Measurements from ENCODE around the gene PALLD.
"Not testable (repeated sequence)": the region's sequence is repeated elsewhere in the genome, so short reads cannot be mapped to it uniquely, and the experiment has no call there.

Gene PALLD

GRCh38 chr4:168696280-168696679, 199.4 kb downstream of the PALLD start:
- Histone ChIP-seq H4K20me1 (ENCODE audit: insufficient read depth, low read length) (no peaks in the 10 kb centered on the region), H3K4me1 (ENCODE audit: low read length) (no peaks in the 10 kb centered on the region), H3K36me3 (replicated peaks; ENCODE audit: insufficient read depth, low read length) (no peaks in the 10 kb centered on the region), H3K4me3 (ENCODE audit: low read length) (no peak overlapping the region), H3K4me2 (ENCODE audit: low read depth, low read length) (no peak overlapping the region), H3K9ac (ENCODE audit: low read length) (no peak overlapping the region), H3K27ac (ENCODE audit: low read length) (no peak overlapping the region), H2AFZ (ENCODE audit: low read length) (no peak overlapping the region), H3K9me3 (replicated peaks; ENCODE audit: insufficient read depth, low read length) (no peaks in the 10 kb centered on the region), H3K79me2 (ENCODE audit: low read length) (no peaks in the 10 kb centered on the region), H3F3A (ENCODE audit: insufficient read depth, low read length) (no peaks in the 10 kb centered on the region), H3K9me2 (replicated peaks; ENCODE audit: insufficient read depth, low read length) (no peaks in the 10 kb centered on the region), H3K27me3 (replicated peaks; ENCODE audit: insufficient read depth, low read length) (no peaks in the 10 kb centered on the region)
- DNase-seq: no peak
- TF ChIP-seq EZH2 (optimal IDR thresholded peaks at IDR 0.05; ENCODE audit: low read depth, low read length): no peak

GRCh38 chr4:168696826-168697225, 200.0 kb downstream of the PALLD start:
- no peak overlapping the region for H3K4me3 ChIP-seq (ENCODE audit: low read length)
- no peak for DNase-seq
- H2AFZ ChIP-seq (ENCODE audit: low read length): no peak overlapping the region
- H3K36me3 ChIP-seq (replicated peaks; ENCODE audit: insufficient read depth, low read length): no peaks in the 10 kb centered on the region
- H4K20me1 ChIP-seq (ENCODE audit: insufficient read depth, low read length): no peaks in the 10 kb centered on the region
- H3K9me3 ChIP-seq (replicated peaks; ENCODE audit: insufficient read depth, low read length): no peaks in the 10 kb centered on the region
- H3K9me2 ChIP-seq (replicated peaks; ENCODE audit: insufficient read depth, low read length): no peaks in the 10 kb centered on the region
- H3K9ac ChIP-seq (ENCODE audit: low read length): no peak overlapping the region
- H3K27me3 ChIP-seq (replicated peaks; ENCODE audit: insufficient read depth, low read length): no peaks in the 10 kb centered on the region
- no peaks in the 10 kb centered on the region for H3K79me2 ChIP-seq (ENCODE audit: low read length)
- no peak overlapping the region for H3K27ac ChIP-seq (ENCODE audit: low read length)
- no peaks in the 10 kb centered on the region for H3F3A ChIP-seq (ENCODE audit: insufficient read depth, low read length)
- no peaks in the 10 kb centered on the region for H3K4me1 ChIP-seq (ENCODE audit: low read length)
- TF ChIP-seq EZH2phosphoT487 (IDR thresholded peaks at IDR 0.05; ENCODE audit: low read length) (no peak), EZH2 (optimal IDR thresholded peaks at IDR 0.05; ENCODE audit: low read depth, low read length) (no peak)
- TF ChIP-seq, protein P1, sequence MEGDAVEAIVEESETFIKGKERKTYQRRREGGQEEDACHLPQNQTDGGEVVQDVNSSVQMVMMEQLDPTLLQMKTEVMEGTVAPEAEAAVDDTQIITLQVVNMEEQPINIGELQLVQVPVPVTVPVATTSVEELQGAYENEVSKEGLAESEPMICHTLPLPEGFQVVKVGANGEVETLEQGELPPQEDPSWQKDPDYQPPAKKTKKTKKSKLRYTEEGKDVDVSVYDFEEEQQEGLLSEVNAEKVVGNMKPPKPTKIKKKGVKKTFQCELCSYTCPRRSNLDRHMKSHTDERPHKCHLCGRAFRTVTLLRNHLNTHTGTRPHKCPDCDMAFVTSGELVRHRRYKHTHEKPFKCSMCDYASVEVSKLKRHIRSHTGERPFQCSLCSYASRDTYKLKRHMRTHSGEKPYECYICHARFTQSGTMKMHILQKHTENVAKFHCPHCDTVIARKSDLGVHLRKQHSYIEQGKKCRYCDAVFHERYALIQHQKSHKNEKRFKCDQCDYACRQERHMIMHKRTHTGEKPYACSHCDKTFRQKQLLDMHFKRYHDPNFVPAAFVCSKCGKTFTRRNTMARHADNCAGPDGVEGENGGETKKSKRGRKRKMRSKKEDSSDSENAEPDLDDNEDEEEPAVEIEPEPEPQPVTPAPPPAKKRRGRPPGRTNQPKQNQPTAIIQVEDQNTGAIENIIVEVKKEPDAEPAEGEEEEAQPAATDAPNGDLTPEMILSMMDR (IDR thresholded peaks at IDR 0.05; ENCODE audit: low read length): no peak
- H3K4me2 ChIP-seq (ENCODE audit: low read depth, low read length): no peak overlapping the region

- Histone ChIP-seq H4K20me1 (ENCODE audit: insufficient read depth, low read length) (no peaks in the 10 kb centered on the region), H3K9ac (ENCODE audit: low read length) (no peak overlapping the region), H3K27ac (ENCODE audit: low read length) (no peak overlapping the region), H3K9me3 (replicated peaks; ENCODE audit: insufficient read depth, low read length) (no peaks in the 10 kb centered on the region), H3K79me2 (ENCODE audit: low read length) (no peaks in the 10 kb centered on the region), H3K27me3 (replicated peaks; ENCODE audit: insufficient read depth, low read length) (no peaks in the 10 kb centered on the region), H3K4me3 (ENCODE audit: low read length) (no peak overlapping the region), H3K4me1 (ENCODE audit: low read length) (no peaks in the 10 kb centered on the region), H3K4me2 (ENCODE audit: low read depth, low read length) (no peak overlapping the region), H3K36me3 (replicated peaks; ENCODE audit: insufficient read depth, low read length) (no peaks in the 10 kb centered on the region), H3K9me2 (replicated peaks; ENCODE audit: insufficient read depth, low read length) (no peaks in the 10 kb centered on the region), H3F3A (ENCODE audit: insufficient read depth, low read length) (no peaks in the 10 kb centered on the region), H2AFZ (ENCODE audit: low read length) (no peak overlapping the region)
- TF ChIP-seq EZH2phosphoT487 (IDR thresholded peaks at IDR 0.05; ENCODE audit: low read length) (no peak), EZH2 (optimal IDR thresholded peaks at IDR 0.05; ENCODE audit: low read depth, low read length) (no peak)
- TF ChIP-seq, protein P1 (IDR thresholded peaks at IDR 0.05; ENCODE audit: low read length): no peak
- DNase-seq: no peak
Measured at GRCh38 chr4:168699224-168699878, 202.5 kb downstream of the PALLD start.

DNA sequence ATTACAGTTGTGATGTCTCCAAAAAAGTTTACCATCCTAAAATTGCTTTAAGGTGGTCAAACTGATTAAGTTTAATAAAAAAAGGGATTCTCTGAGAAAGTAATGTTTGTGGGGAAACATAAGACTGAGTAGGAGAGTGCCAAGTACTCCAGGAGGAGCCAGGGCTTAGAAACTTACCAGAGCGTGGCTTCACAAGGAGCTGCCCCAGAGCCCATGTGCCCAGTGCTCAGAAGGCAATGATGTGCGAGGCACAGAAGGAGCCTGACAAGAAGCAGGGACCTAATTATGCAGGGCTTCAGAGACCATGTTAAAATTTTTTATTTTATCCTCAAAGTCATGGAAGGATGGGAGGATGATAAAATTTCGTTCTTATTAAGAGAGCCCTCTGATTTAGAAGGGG, 204.2 kb downstream of the PALLD start:
- Histone ChIP-seq H3K79me2 (ENCODE audit: low read length) (no peaks in the 10 kb centered on the region), H3K4me2 (ENCODE audit: low read depth, low read length) (no peak overlapping the region), H3K27ac (ENCODE audit: low read length) (no peak overlapping the region), H2AFZ (ENCODE audit: low read length) (no peak overlapping the region), H3F3A (ENCODE audit: insufficient read depth, low read length) (no peaks in the 10 kb centered on the region), H3K9ac (ENCODE audit: low read length) (no peak overlapping the region), H3K4me1 (ENCODE audit: low read length) (no peaks in the 10 kb centered on the region), H3K36me3 (replicated peaks; ENCODE audit: insufficient read depth, low read length) (no peaks in the 10 kb centered on the region), H3K27me3 (replicated peaks; ENCODE audit: insufficient read depth, low read length) (no peaks in the 10 kb centered on the region), H3K4me3 (ENCODE audit: low read length) (no peak overlapping the region), H3K9me3 (replicated peaks; ENCODE audit: insufficient read depth, low read length) (no peaks in the 10 kb centered on the region), H3K9me2 (replicated peaks; ENCODE audit: insufficient read depth, low read length) (no peaks in the 10 kb centered on the region), H4K20me1 (ENCODE audit: insufficient read depth, low read length) (no peaks in the 10 kb centered on the region)
- DNase-seq: no peak
- TF ChIP-seq EZH2 (optimal IDR thresholded peaks at IDR 0.05; ENCODE audit: low read depth, low read length) (no peak), EZH2phosphoT487 (IDR thresholded peaks at IDR 0.05; ENCODE audit: low read length) (no peak)
- TF ChIP-seq, protein P1 (IDR thresholded peaks at IDR 0.05; ENCODE audit: low read length): no peak

- H3K4me1 ChIP-seq (ENCODE audit: low read length); H2AFZ ChIP-seq (ENCODE audit: low read length); H3K79me2 ChIP-seq (ENCODE audit: low read length); H3K4me2 ChIP-seq (ENCODE audit: low read depth, low read length); H3K27ac ChIP-seq (ENCODE audit: low read length); H3K9me2 ChIP-seq (replicated peaks; ENCODE audit: insufficient read depth, low read length); DNase-seq; H3K9ac ChIP-seq (ENCODE audit: low read length); H3K4me3 ChIP-seq (ENCODE audit: low read length); H3K27me3 ChIP-seq (replicated peaks; ENCODE audit: insufficient read depth, low read length); H4K20me1 ChIP-seq (ENCODE audit: insufficient read depth, low read length); H3F3A ChIP-seq (ENCODE audit: insufficient read depth, low read length); H3K9me3 ChIP-seq (replicated peaks; ENCODE audit: insufficient read depth, low read length); H3K36me3 ChIP-seq (replicated peaks; ENCODE audit: insufficient read depth, low read length): not testable (repeated sequence)
Measured at GRCh38 chr4:168702581-168703087, 205.8 kb downstream of the PALLD start.
